ENCODE results near the gene LTBP3. TPM values are rescaled to one million over a fixed set of nuclear protein-coding genes. Genes with fewer than 3 reads are reported as not detected.

Gene LTBP3
- total RNA-seq: 22.3 and 26.9 TPM in 2 replicates

GRCh38 chr11:65558002-65558929 lies at the start of gene LTBP3:
TSS of gene LTBP3 (minus strand) at chr11:65558359. CDS start at chr11:65557959, 400 bp downstream.

DNA sequence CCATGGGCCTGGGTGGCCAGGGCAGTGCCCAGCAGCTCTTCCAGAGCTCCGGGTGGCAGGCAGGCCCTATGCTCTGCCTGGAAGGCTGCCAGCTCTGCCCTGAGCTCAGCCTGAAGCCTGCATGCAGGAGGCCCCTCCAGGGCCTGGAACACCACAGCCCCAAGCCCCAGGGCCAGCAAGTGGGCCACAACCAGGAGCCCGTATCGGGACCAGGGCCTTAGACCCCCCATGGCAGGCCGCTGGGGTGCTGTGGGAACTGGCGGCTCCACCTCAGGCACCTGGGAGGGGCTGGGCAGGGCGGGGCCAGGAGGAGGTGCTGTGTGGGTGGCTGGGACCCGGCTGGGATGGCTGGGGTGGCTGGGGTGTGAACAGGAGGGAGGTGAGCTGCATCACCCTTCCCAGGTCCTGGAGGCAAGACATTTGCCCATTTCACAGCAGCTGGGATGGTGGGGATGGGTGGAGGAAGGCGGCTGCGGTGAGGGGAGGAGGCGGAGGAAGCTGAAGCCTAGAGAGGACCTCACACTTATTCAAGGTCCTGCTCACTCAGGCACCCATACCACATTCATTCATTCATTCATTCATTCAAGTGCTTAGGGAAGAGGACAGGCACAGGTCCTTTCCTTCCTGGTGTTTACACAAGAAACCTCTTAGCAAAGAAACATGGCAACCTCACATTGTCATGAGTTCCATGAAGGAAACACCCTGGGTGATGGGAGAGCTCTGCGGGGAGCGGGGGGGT lies 37.6 kb upstream of the LTBP3 start, which contains the start of gene KCNK7:
Gene KCNK7, minus strand, starts transcription at position 258 of the 739 bp plus-strand sequence. Its CDS starts 28 bp downstream, at position 230.

GRCh38 chr11:65575568-65576231 lies 17.5 kb upstream of the LTBP3 start, which contains the start of gene EHBP1L1:
TSS of gene EHBP1L1 (plus strand) at chr11:65576053. CDS start at chr11:65576303, 250 bp downstream.

GRCh38 chr11:65572356-65573051 lies 14.3 kb upstream of the LTBP3 start, which contains the start of gene FAM89B:
TSS of gene FAM89B (plus strand) at chr11:65572538. CDS start at chr11:65572670, 132 bp downstream.

GRCh38 chr11:65569973-65570918 lies 12.1 kb upstream of the LTBP3 start, which contains the start of gene ZNRD2:
TSS of gene ZNRD2 (plus strand) at chr11:65570477. CDS start at chr11:65570492, 15 bp downstream.

DNA sequence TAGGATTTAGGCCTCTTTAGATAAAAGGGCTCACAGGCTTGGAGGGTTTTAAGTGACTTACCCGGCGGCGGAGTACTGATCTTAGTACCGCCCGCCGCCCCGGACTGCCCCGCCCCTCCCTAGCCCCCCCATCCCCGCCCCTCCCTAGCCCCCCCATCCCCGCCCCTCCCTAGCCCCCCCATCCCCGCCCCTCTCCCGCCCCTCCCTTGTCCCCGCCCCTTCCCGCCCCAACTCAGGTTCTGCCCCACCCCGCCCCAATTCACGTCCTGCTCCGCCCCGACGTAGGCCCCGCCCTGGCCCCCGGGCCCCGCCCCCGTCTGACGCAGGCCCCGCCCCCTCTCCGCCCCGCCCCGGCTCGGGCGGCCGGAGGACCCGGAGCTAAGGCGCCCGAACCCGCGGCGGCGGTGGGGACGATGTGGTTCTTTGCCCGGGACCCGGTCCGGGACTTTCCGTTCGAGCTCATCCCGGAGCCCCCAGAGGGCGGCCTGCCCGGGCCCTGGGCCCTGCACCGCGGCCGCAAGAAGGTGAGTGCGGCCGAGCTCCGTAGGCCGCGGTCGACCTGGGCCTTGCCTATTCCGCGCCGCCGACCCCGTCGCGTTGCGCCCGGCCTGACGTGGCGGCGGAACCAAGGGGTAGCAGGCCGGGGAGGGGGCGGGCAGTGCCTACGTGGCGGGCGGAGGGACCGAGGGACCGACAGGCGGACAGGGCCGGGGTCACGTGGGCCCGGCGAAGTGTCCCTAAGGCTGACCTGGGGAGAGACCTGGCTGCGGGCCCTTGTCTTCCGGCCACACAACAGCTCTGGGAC lies 33.2 kb downstream of the LTBP3 start, which contains the start of gene SCYL1:
Gene SCYL1, plus strand, starts transcription at position 343 of the 805 bp plus-strand sequence. Its CDS starts 71 bp downstream, at position 414.

DNA sequence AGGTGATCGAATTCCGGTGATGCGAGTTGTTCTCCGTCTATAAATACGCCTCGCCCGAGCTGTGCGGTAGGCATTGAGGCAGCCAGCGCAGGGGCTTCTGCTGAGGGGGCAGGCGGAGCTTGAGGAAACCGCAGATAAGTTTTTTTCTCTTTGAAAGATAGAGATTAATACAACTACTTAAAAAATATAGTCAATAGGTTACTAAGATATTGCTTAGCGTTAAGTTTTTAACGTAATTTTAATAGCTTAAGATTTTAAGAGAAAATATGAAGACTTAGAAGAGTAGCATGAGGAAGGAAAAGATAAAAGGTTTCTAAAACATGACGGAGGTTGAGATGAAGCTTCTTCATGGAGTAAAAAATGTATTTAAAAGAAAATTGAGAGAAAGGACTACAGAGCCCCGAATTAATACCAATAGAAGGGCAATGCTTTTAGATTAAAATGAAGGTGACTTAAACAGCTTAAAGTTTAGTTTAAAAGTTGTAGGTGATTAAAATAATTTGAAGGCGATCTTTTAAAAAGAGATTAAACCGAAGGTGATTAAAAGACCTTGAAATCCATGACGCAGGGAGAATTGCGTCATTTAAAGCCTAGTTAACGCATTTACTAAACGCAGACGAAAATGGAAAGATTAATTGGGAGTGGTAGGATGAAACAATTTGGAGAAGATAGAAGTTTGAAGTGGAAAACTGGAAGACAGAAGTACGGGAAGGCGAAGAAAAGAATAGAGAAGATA lies 59.0 kb downstream of the LTBP3 start, which contains the start of gene MALAT1:
Gene MALAT1, plus strand, starts transcription at position 69 of the 736 bp plus-strand sequence.

Other genes with a start within 250 kb of the LTBP3 start
- gene CDC42EP2, start 243.5 kb downstream of the LTBP3 start, total RNA-seq: 22.0 and 22.9 TPM in 2 replicates
- gene DPF2, start 224.5 kb downstream of the LTBP3 start, total RNA-seq: 38.5 and 40.7 TPM in 2 replicates
- gene TIGD3, start 203.6 kb downstream of the LTBP3 start, total RNA-seq: 0.30 TPM in 1 of 2 replicates, not detected in the other
- 0.67 and 0.74 TPM in 2 replicates for gene SLC25A45, start 175.7 kb downstream of the LTBP3 start, total RNA-seq
- 19.8 and 28.2 TPM in 2 replicates for gene FRMD8, start 171.7 kb downstream of the LTBP3 start, total RNA-seq
- gene NEAT1, start 135.6 kb downstream of the LTBP3 start, total RNA-seq: 4.9 TPM in 2 replicates
- gene MALAT1, start 59.3 kb downstream of the LTBP3 start, total RNA-seq: 477 and 585 TPM in 2 replicates
- gene SCYL1, start 33.3 kb downstream of the LTBP3 start, total RNA-seq: 110 and 117 TPM in 2 replicates
- 116 and 117 TPM in 2 replicates for gene ZNRD2, start 12.1 kb upstream of the LTBP3 start, total RNA-seq
- gene FAM89B, start 14.2 kb upstream of the LTBP3 start, total RNA-seq: 59.0 and 62.4 TPM in 2 replicates
- gene EHBP1L1, start 17.7 kb upstream of the LTBP3 start, total RNA-seq: 30.6 and 38.5 TPM in 2 replicates
- 0.15 TPM in 1 of 2 replicates, not detected in the other for gene KCNK7, start 37.4 kb upstream of the LTBP3 start, total RNA-seq
- gene MAP3K11, start 55.9 kb upstream of the LTBP3 start, total RNA-seq: 34.6 TPM in 2 replicates
- gene PCNX3, start 57.4 kb upstream of the LTBP3 start, total RNA-seq: 34.0 and 39.2 TPM in 2 replicates
- 40.2 and 40.4 TPM in 2 replicates for gene SIPA1, start 79.7 kb upstream of the LTBP3 start, total RNA-seq
- gene RELA, start 104.6 kb upstream of the LTBP3 start, total RNA-seq: 43.6 and 44.4 TPM in 2 replicates
- gene KAT5, start 153.9 kb upstream of the LTBP3 start, total RNA-seq: 41.0 and 43.7 TPM in 2 replicates
- 66.0 and 76.0 TPM in 2 replicates for gene RNASEH2C, start 162.4 kb upstream of the LTBP3 start, total RNA-seq
- 4.9 and 5.5 TPM in 2 replicates for gene AP5B1, start 222.6 kb upstream of the LTBP3 start, total RNA-seq
- gene OVOL1, start 228.7 kb upstream of the LTBP3 start, total RNA-seq: not detected in 2 replicates

All from bronchus fibroblast of lung (primary cell).